ENCODE results near the gene TOP2B. TPM values are rescaled to one million over a fixed set of nuclear protein-coding genes. Genes with fewer than 3 reads are reported as not detected.

The TOP2B gene
- total and polyA plus RNA-seq, 9 of the 15 experiments (the other 6 are each of a cell fraction or from before 2014, with no cell fraction given), result 45.3 to 186 (median 134) TPM

DNA sequence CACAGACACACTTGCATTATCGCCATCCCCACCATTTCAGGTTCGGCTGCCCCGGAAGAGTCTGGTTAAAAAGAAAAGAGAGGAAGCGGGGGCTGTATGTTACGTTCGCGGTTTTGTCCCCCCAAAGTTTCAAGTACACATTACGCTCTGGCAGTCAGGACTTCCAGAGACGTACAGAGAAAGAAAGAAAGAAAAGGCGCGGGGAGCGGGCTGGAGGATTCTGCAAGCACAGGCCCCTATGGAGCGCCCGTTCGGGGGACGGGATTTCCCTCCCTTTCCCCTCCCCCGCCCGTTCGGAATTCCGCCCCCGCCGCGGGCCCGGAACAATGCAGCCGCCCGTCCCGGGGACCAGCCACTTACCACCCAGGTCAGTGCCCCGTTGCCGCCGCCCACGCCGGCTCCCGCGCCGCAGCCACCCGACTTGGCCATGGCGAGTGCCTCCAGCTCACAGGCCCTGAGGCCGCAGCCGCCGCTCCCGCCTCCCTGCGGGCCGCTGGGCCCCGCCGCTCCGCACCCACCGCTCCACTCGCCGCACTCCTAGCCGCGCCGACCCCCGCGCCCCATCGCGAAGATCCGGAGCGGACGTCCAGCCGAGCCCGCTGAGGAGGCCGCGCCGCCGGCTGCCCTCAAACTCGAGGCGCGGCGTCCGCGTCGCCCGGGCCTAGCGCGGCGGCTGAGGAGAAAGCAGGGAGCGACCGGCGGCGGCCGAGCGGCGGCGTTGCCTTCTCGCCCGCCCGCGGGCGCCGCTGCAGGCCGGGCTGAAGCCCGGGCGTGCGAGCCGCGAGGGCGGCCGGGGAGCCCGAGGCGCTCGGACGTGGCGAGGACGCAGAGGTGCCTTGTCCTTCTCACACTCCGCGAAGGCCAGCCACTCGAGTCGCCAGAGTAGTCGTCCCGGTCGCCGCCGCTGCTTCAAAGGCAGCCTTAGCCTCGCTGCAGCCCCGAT is 567 bp downstream of the TOP2B start (continued):
- TF ChIP-seq, protein P1, sequence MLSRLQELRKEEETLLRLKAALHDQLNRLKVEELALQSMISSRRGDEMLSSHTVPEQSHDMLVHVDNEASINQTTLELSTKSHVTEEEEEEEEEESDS (CRISPR knock-in tag; IDR thresholded peaks at IDR 0.05), result no peak
- no peak for TF ChIP-seq NFE2 (IDR thresholded peaks at IDR 0.05; ENCODE audit: low read depth)
- TF ChIP-seq CBX5 (IDR thresholded peaks at IDR 0.05; ENCODE audit: borderline replicate concordance, low read depth), result no peak
- no peak for TF ChIP-seq KDM4B (IDR thresholded peaks at IDR 0.05; ENCODE audit: borderline replicate concordance in 2 of 2, low read depth in 1 of 2)
- no peak for TF ChIP-seq SETDB1 (IDR thresholded peaks at IDR 0.05; ENCODE audit: low read length)
- no peak for TF ChIP-seq GATA2 (CRISPR knock-in tag; IDR thresholded peaks at IDR 0.05)
- no peak for TF ChIP-seq ZNF324 (CRISPR knock-in tag; IDR thresholded peaks at IDR 0.05)
- TF ChIP-seq POLR2G (IDR thresholded peaks at IDR 0.05; ENCODE audit: low read depth, low read length), result no peak; the same call in 1 of the 2 replicates
- TF ChIP-seq ZFP36 (IDR thresholded peaks at IDR 0.05; ENCODE audit: low read depth, low read length, partially characterized antibody), result no peak
- no peak for TF ChIP-seq FOXJ2 (tag; IDR thresholded peaks at IDR 0.05)
- peak; percentile 46 for TF ChIP-seq TAF1 (IDR thresholded peaks at IDR 0.05; ENCODE audit: control insufficient read depth, extremely low read depth, insufficient read depth, low read length, severe bottlenecking)
- 0 out of 2 replicates have a peak, but pooled peaks have one; percentile 8 for TF ChIP-seq ZNF12 (CRISPR knock-in tag; IDR thresholded peaks at IDR 0.05)
- TF ChIP-seq PHTF2 (CRISPR knock-in tag; IDR thresholded peaks at IDR 0.05), result no peak
- TF ChIP-seq, protein P2, sequence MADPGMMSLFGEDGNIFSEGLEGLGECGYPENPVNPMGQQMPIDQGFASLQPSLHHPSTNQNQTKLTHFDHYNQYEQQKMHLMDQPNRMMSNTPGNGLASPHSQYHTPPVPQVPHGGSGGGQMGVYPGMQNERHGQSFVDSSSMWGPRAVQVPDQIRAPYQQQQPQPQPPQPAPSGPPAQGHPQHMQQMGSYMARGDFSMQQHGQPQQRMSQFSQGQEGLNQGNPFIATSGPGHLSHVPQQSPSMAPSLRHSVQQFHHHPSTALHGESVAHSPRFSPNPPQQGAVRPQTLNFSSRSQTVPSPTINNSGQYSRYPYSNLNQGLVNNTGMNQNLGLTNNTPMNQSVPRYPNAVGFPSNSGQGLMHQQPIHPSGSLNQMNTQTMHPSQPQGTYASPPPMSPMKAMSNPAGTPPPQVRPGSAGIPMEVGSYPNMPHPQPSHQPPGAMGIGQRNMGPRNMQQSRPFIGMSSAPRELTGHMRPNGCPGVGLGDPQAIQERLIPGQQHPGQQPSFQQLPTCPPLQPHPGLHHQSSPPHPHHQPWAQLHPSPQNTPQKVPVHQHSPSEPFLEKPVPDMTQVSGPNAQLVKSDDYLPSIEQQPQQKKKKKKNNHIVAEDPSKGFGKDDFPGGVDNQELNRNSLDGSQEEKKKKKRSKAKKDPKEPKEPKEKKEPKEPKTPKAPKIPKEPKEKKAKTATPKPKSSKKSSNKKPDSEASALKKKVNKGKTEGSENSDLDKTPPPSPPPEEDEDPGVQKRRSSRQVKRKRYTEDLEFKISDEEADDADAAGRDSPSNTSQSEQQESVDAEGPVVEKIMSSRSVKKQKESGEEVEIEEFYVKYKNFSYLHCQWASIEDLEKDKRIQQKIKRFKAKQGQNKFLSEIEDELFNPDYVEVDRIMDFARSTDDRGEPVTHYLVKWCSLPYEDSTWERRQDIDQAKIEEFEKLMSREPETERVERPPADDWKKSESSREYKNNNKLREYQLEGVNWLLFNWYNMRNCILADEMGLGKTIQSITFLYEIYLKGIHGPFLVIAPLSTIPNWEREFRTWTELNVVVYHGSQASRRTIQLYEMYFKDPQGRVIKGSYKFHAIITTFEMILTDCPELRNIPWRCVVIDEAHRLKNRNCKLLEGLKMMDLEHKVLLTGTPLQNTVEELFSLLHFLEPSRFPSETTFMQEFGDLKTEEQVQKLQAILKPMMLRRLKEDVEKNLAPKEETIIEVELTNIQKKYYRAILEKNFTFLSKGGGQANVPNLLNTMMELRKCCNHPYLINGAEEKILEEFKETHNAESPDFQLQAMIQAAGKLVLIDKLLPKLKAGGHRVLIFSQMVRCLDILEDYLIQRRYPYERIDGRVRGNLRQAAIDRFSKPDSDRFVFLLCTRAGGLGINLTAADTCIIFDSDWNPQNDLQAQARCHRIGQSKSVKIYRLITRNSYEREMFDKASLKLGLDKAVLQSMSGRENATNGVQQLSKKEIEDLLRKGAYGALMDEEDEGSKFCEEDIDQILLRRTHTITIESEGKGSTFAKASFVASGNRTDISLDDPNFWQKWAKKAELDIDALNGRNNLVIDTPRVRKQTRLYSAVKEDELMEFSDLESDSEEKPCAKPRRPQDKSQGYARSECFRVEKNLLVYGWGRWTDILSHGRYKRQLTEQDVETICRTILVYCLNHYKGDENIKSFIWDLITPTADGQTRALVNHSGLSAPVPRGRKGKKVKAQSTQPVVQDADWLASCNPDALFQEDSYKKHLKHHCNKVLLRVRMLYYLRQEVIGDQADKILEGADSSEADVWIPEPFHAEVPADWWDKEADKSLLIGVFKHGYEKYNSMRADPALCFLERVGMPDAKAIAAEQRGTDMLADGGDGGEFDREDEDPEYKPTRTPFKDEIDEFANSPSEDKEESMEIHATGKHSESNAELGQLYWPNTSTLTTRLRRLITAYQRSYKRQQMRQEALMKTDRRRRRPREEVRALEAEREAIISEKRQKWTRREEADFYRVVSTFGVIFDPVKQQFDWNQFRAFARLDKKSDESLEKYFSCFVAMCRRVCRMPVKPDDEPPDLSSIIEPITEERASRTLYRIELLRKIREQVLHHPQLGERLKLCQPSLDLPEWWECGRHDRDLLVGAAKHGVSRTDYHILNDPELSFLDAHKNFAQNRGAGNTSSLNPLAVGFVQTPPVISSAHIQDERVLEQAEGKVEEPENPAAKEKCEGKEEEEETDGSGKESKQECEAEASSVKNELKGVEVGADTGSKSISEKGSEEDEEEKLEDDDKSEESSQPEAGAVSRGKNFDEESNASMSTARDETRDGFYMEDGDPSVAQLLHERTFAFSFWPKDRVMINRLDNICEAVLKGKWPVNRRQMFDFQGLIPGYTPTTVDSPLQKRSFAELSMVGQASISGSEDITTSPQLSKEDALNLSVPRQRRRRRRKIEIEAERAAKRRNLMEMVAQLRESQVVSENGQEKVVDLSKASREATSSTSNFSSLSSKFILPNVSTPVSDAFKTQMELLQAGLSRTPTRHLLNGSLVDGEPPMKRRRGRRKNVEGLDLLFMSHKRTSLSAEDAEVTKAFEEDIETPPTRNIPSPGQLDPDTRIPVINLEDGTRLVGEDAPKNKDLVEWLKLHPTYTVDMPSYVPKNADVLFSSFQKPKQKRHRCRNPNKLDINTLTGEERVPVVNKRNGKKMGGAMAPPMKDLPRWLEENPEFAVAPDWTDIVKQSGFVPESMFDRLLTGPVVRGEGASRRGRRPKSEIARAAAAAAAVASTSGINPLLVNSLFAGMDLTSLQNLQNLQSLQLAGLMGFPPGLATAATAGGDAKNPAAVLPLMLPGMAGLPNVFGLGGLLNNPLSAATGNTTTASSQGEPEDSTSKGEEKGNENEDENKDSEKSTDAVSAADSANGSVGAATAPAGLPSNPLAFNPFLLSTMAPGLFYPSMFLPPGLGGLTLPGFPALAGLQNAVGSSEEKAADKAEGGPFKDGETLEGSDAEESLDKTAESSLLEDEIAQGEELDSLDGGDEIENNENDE (IDR thresholded peaks at IDR 0.05; ENCODE audit: low read depth, low read length), result no peak
- TF ChIP-seq GABPB1 (CRISPR knock-in tag; IDR thresholded peaks at IDR 0.05), result 0 out of 2 replicates have a peak, but pooled peaks have one; percentile 23
- TF ChIP-seq HNRNPK (IDR thresholded peaks at IDR 0.05; ENCODE audit: low read depth, low read length, poor library complexity, severe bottlenecking), result no peak
- TF ChIP-seq MEIS2 (IDR thresholded peaks at IDR 0.05; ENCODE audit: partially characterized antibody), result no peak
